ENCODE data around the gene SLC1A5.
"Not testable (repeated sequence)": the region's sequence is repeated elsewhere in the genome, so short reads cannot be mapped to it uniquely, and the experiment has no call there.

SLC1A5 gene

GRCh38 chr19:46813839-46814358 lies 25.5 kb upstream of the SLC1A5 start:
- peak; percentile 93 for DNase-seq (ENCODE audit: low read depth)
- no peak overlapping the region for H3K4me3 ChIP-seq (ENCODE audit: low read depth, low read length)
- no peak for TF ChIP-seq CTCF (conservative IDR thresholded peaks at IDR 0.05; ENCODE audit: low read depth, low read length)

GRCh38 chr19:46812977-46813838 lies 24.8 kb upstream of the SLC1A5 start:
- no peak for TF ChIP-seq CTCF (conservative IDR thresholded peaks at IDR 0.05; ENCODE audit: low read depth, low read length)
- DNase-seq (ENCODE audit: low read depth): no peak
- H3K4me3 ChIP-seq (ENCODE audit: low read depth, low read length): no peak overlapping the region

GRCh38 chr19:46809534-46810272 lies 21.3 kb upstream of the SLC1A5 start:
- H3K4me3 ChIP-seq (ENCODE audit: low read depth, low read length): no peak overlapping the region
- TF ChIP-seq CTCF (conservative IDR thresholded peaks at IDR 0.05; ENCODE audit: low read depth, low read length): no peak
- DNase-seq (ENCODE audit: low read depth): no peak

- no peak for TF ChIP-seq CTCF (conservative IDR thresholded peaks at IDR 0.05; ENCODE audit: low read depth, low read length)
- no peak overlapping the region for H3K4me3 ChIP-seq (ENCODE audit: low read depth, low read length)
- no peak for DNase-seq (ENCODE audit: low read depth)
These were observed 18.3 kb upstream of the SLC1A5 start for GRCh38 chr19:46806656-46807055.

- not testable (repeated sequence) for H3K4me3 ChIP-seq (ENCODE audit: low read depth, low read length); DNase-seq (ENCODE audit: low read depth)
These were observed 16.0 kb upstream of the SLC1A5 start for GRCh38 chr19:46804432-46804831.

- no peak for DNase-seq (ENCODE audit: low read depth)
- no peak overlapping the region for H3K4me3 ChIP-seq (ENCODE audit: low read depth, low read length)
- no peak for TF ChIP-seq CTCF (conservative IDR thresholded peaks at IDR 0.05; ENCODE audit: low read depth, low read length)
These were observed 15.2 kb upstream of the SLC1A5 start for GRCh38 chr19:46803555-46803954.

GRCh38 chr19:46802152-46802551 lies 13.8 kb upstream of the SLC1A5 start:
- DNase-seq (ENCODE audit: low read depth): no peak
- no peak for TF ChIP-seq CTCF (conservative IDR thresholded peaks at IDR 0.05; ENCODE audit: low read depth, low read length)
- H3K4me3 ChIP-seq (ENCODE audit: low read depth, low read length): no peak overlapping the region

Measured in choroid plexus epithelial cell (primary cell).